Upper lobe of left lung (tissue), 4 donors: Measurements from ENCODE around the gene RNF114.

ENCODE experiments used
- CTCF ChIP-seq, 6 experiments: fragments of 450-650 bp in 4 of 6; fragments of 200-600 bp in 2 of 6; sonication (generic) in 2 of 6; IDR thresholded peaks; one replicate each; pipeline ENCODE4 v1.5.1; 2016 to 2019; ENCODE audit warnings: antibody characterized with exemption in 6 of 6
- POLR2A ChIP-seq, 4 donors: fragments of 450-650 bp; IDR thresholded peaks; one replicate each; pipeline ENCODE4 v1.5.1; 2016 to 2017; ENCODE audit warnings: antibody characterized with exemption in 4 of 4, mild to moderate bottlenecking in 2 of 4
- POLR2AphosphoS5 ChIP-seq, 2 donors: sonication (generic); formaldehyde crosslinking; IDR thresholded peaks; one replicate each; pipeline ENCODE4 v1.5.1; 2017; ENCODE audit warnings: antibody characterized with exemption in 2 of 2

- TF ChIP-seq CTCF (IDR thresholded peaks at IDR 0.05) (no peak), POLR2AphosphoS5 (IDR thresholded peaks at IDR 0.05) (no peak), POLR2A (IDR thresholded peaks at IDR 0.05) (no peak)
These were observed 36.4 kb upstream of the RNF114 start for GRCh38 chr20:49899541-49900383.
